ENCODE measurements around the gene HSPG2.
"Not testable (repeated sequence)": the region's sequence is repeated elsewhere in the genome, so short reads cannot be mapped to it uniquely, and the experiment has no call there.

HSPG2 gene

DNA sequence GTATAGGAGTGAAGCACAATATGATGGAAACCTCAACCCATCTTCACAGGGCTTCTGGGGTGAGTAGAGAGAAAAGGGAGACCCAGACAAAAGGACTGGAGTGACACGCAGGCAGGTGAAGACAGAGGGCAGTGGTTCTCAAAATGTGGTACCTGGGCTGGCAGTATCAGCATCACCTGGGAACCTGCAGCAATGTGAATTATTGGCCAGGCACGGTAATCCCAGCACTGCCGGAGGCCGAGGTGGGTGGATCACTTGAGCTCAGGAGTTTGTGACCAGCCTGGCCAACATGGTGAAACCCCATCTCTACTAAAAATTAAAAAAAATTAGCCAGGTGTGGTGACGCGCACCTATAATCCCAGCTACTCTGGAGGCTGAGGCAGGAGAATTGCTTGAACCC is 45.0 kb upstream of the HSPG2 start:
- WGBS (ENCODE audit: extremely low coverage, insufficient coverage, insufficient read length), result no CpG with 5 or more reads among the region's 6 CpGs
- H3K36me3 ChIP-seq (ENCODE audit: control insufficient read depth in 1 of 2, insufficient read depth in 2 of 2, low read length in 2 of 2), result not testable (repeated sequence)

DNA sequence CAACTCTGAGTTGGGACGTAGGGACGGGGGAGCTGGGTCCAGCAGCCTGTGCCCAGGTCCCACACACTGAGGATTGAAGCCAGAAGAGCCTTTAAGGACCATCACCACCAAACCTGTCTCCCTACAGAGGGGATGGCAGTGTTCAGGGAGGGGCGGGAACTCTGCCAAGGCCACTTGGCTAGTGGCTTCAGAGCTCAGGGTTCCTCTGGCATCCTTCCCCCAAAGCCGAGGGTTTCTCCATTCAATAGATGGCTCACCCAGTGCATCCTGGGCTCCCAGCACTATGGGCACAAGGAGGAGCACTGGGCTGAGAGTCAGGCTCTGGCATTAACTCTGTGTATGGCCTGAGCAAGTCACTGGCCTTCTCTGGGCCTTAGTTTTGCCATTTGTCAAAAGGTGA is 44.1 kb upstream of the HSPG2 start:
- not testable (repeated sequence) for H4K12ac ChIP-seq (ENCODE audit: low read depth, low read length); H3K9ac ChIP-seq (ENCODE audit: low read length); H2BK12ac ChIP-seq (ENCODE audit: low read length); DNase-seq; H3K4ac ChIP-seq (ENCODE audit: low read depth, low read length); H2AK5ac ChIP-seq (ENCODE audit: low read length); H3K9me3 ChIP-seq (ENCODE audit: insufficient read depth, low read depth, low read length); H3K14ac ChIP-seq (ENCODE audit: low read length); H4K8ac ChIP-seq (ENCODE audit: low read depth, low read length); H3K4me3 ChIP-seq (ENCODE audit: low read depth, low read length); H3K4me2 ChIP-seq (ENCODE audit: low read length); H3K27me3 ChIP-seq (ENCODE audit: insufficient read depth, low read length); H3K36me3 ChIP-seq (ENCODE audit: control insufficient read depth in 1 of 2, insufficient read depth in 2 of 2, low read length in 2 of 2); H3K79me1 ChIP-seq (ENCODE audit: low read length); H2BK5ac ChIP-seq (ENCODE audit: low read depth, low read length, poor library complexity); H3K79me2 ChIP-seq (ENCODE audit: control insufficient read depth, insufficient read depth, low read length, poor library complexity); H2BK120ac ChIP-seq (ENCODE audit: insufficient read depth, low read length, poor library complexity); H3K23ac ChIP-seq (ENCODE audit: low read length); H4K91ac ChIP-seq (ENCODE audit: low read depth, low read length); H3K27ac ChIP-seq (ENCODE audit: low read depth, low read length); H2AFZ ChIP-seq (ENCODE audit: insufficient read depth, low read length, poor library complexity); H3K18ac ChIP-seq (ENCODE audit: low read length); H3K4me1 ChIP-seq (ENCODE audit: control insufficient read depth in 1 of 2, insufficient read depth in 2 of 2, low read length in 2 of 2)
- WGBS (ENCODE audit: extremely low coverage, insufficient coverage, insufficient read length), result no CpG with 5 or more reads among the region's 4 CpGs

More for the DNA sequence above, 45.0 kb upstream of the HSPG2 start:
- not testable (repeated sequence) for H3K79me1 ChIP-seq (ENCODE audit: low read length); H3K9ac ChIP-seq (ENCODE audit: low read length); H3K27ac ChIP-seq (ENCODE audit: low read depth, low read length); H3K4me1 ChIP-seq (ENCODE audit: control insufficient read depth in 1 of 2, insufficient read depth in 2 of 2, low read length in 2 of 2); H4K12ac ChIP-seq (ENCODE audit: low read depth, low read length); H2AK5ac ChIP-seq (ENCODE audit: low read length); H3K4ac ChIP-seq (ENCODE audit: low read depth, low read length); H4K8ac ChIP-seq (ENCODE audit: low read depth, low read length); H2BK120ac ChIP-seq (ENCODE audit: insufficient read depth, low read length, poor library complexity); H2BK5ac ChIP-seq (ENCODE audit: low read depth, low read length, poor library complexity); H3K4me3 ChIP-seq (ENCODE audit: low read depth, low read length); H2AFZ ChIP-seq (ENCODE audit: insufficient read depth, low read length, poor library complexity); H3K79me2 ChIP-seq (ENCODE audit: control insufficient read depth, insufficient read depth, low read length, poor library complexity); H4K91ac ChIP-seq (ENCODE audit: low read depth, low read length); H3K4me2 ChIP-seq (ENCODE audit: low read length); H3K18ac ChIP-seq (ENCODE audit: low read length); H3K27me3 ChIP-seq (ENCODE audit: insufficient read depth, low read length); H3K9me3 ChIP-seq (ENCODE audit: insufficient read depth, low read depth, low read length); DNase-seq; H3K23ac ChIP-seq (ENCODE audit: low read length); H3K14ac ChIP-seq (ENCODE audit: low read length); H2BK12ac ChIP-seq (ENCODE audit: low read length)

GRCh38 chr1:21980515-21981220 is 43.6 kb upstream of the HSPG2 start:
- H3K4me1 ChIP-seq (ENCODE audit: control insufficient read depth in 1 of 2, insufficient read depth in 2 of 2, low read length in 2 of 2); H4K91ac ChIP-seq (ENCODE audit: low read depth, low read length); H3K9ac ChIP-seq (ENCODE audit: low read length); H3K79me1 ChIP-seq (ENCODE audit: low read length); H3K23ac ChIP-seq (ENCODE audit: low read length); H3K36me3 ChIP-seq (ENCODE audit: control insufficient read depth in 1 of 2, insufficient read depth in 2 of 2, low read length in 2 of 2); H3K9me3 ChIP-seq (ENCODE audit: insufficient read depth, low read depth, low read length); H3K27me3 ChIP-seq (ENCODE audit: insufficient read depth, low read length); H3K79me2 ChIP-seq (ENCODE audit: control insufficient read depth, insufficient read depth, low read length, poor library complexity); H3K27ac ChIP-seq (ENCODE audit: low read depth, low read length); H2BK5ac ChIP-seq (ENCODE audit: low read depth, low read length, poor library complexity); H2BK12ac ChIP-seq (ENCODE audit: low read length); H2AK5ac ChIP-seq (ENCODE audit: low read length); H3K4me3 ChIP-seq (ENCODE audit: low read depth, low read length); H2AFZ ChIP-seq (ENCODE audit: insufficient read depth, low read length, poor library complexity); H4K8ac ChIP-seq (ENCODE audit: low read depth, low read length); H4K12ac ChIP-seq (ENCODE audit: low read depth, low read length); H3K14ac ChIP-seq (ENCODE audit: low read length); H3K18ac ChIP-seq (ENCODE audit: low read length); H3K4me2 ChIP-seq (ENCODE audit: low read length); H2BK120ac ChIP-seq (ENCODE audit: insufficient read depth, low read length, poor library complexity); H3K4ac ChIP-seq (ENCODE audit: low read depth, low read length): not testable (repeated sequence)
- WGBS (ENCODE audit: extremely low coverage, insufficient coverage, insufficient read length), result no CpG with 5 or more reads among the region's 21 CpGs
- peak in 1 of 2 donors; percentile 54 for DNase-seq

DNA sequence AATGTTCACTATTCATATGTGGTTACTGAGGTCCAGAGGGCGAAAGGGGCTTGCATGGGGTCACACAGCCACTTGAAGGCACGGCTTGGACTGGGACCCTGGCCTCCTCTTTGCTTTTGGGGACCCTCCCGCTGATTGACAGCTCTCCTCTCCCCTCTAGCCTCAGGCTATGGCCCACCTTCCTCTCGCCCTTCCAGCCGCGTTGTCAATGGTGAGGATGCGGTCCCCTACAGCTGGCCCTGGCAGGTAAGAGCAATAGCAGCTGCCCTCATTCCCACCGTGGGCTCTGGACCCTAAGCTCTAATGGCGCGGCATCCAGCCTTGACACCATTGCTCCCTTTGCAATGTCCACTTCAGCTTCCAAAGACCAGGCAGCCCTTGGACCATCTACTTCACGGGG is 41.1 kb upstream of the HSPG2 start:
- not testable (repeated sequence) for H3K18ac ChIP-seq (ENCODE audit: low read length); H3K79me1 ChIP-seq (ENCODE audit: low read length); H3K4me2 ChIP-seq (ENCODE audit: low read length); H3K4me3 ChIP-seq (ENCODE audit: low read depth, low read length); H3K36me3 ChIP-seq (ENCODE audit: control insufficient read depth in 1 of 2, insufficient read depth in 2 of 2, low read length in 2 of 2); H2AK5ac ChIP-seq (ENCODE audit: low read length); H3K4me1 ChIP-seq (ENCODE audit: control insufficient read depth in 1 of 2, insufficient read depth in 2 of 2, low read length in 2 of 2); H4K8ac ChIP-seq (ENCODE audit: low read depth, low read length); H3K27me3 ChIP-seq (ENCODE audit: insufficient read depth, low read length); H3K23ac ChIP-seq (ENCODE audit: low read length); H2BK120ac ChIP-seq (ENCODE audit: insufficient read depth, low read length, poor library complexity); H2AFZ ChIP-seq (ENCODE audit: insufficient read depth, low read length, poor library complexity); DNase-seq; H2BK5ac ChIP-seq (ENCODE audit: low read depth, low read length, poor library complexity); H4K12ac ChIP-seq (ENCODE audit: low read depth, low read length); H3K9ac ChIP-seq (ENCODE audit: low read length); H4K91ac ChIP-seq (ENCODE audit: low read depth, low read length); H2BK12ac ChIP-seq (ENCODE audit: low read length); H3K4ac ChIP-seq (ENCODE audit: low read depth, low read length); H3K79me2 ChIP-seq (ENCODE audit: control insufficient read depth, insufficient read depth, low read length, poor library complexity); H3K14ac ChIP-seq (ENCODE audit: low read length); H3K9me3 ChIP-seq (ENCODE audit: insufficient read depth, low read depth, low read length); H3K27ac ChIP-seq (ENCODE audit: low read depth, low read length)
- no CpG with 5 or more reads among the region's 11 CpGs for WGBS (ENCODE audit: extremely low coverage, insufficient coverage, insufficient read length)

Measured in trophoblast cell (in vitro differentiated cells and primary cell).